ENCODE data around the gene EWSR1. TPM values are rescaled to one million over a fixed set of nuclear protein-coding genes. Genes with fewer than 3 reads are reported as not detected.

The EWSR1 gene
- total and polyA plus RNA-seq, 2 of the 4 experiments (the other 2 are of a cell fraction) = 243 to 518 TPM

- no peak for TF ChIP-seq MAFK (IDR thresholded peaks at IDR 0.05; ENCODE audit: low read depth, low read length)
- no peak for TF ChIP-seq RCOR1 (IDR thresholded peaks at IDR 0.05; ENCODE audit: insufficient replicate concordance, low read length)
Observed at GRCh38 chr22:29253561-29254285, 14.3 kb upstream of the EWSR1 start (continued).

- no TSS peak for BruUV-seq (replicated peaks)
- Histone ChIP-seq H3K27me3 (ENCODE audit: control insufficient read depth, insufficient read depth, low read length) (no peaks in the 10 kb centered on the region; the same call in 1 of the 2 replicates), H3K27ac (ENCODE audit: insufficient read depth, low read length) (no peak overlapping the region), H4K5ac (ENCODE audit: low read depth, low read length) (no peak overlapping the region), H3K4ac (ENCODE audit: low read depth, low read length) (no peak overlapping the region), H3K9ac (ENCODE audit: low read depth, low read length) (no peak overlapping the region), H2BK15ac (ENCODE audit: low read depth, low read length) (no peak overlapping the region), H2BK20ac (ENCODE audit: low read depth, low read length) (no peak overlapping the region), H3K18ac (ENCODE audit: low read depth, low read length) (no peak overlapping the region), H3K36me3 (ENCODE audit: control insufficient read depth, insufficient read depth, low read length) (no peaks in the 10 kb centered on the region; the same call in 1 of the 2 replicates), H3K9me1 (ENCODE audit: insufficient read depth, low read length) (0 out of 2 replicates have a peak, but pooled peaks cover 2% of the 10 kb centered on the region), H3K79me1 (ENCODE audit: low read depth in 1 of 2, low read length in 2 of 2) (no peaks in the 10 kb centered on the region), H3K4me1 (ENCODE audit: control insufficient read depth, insufficient read depth, low read length) (no peaks in the 10 kb centered on the region), H2AK5ac (ENCODE audit: low read depth, low read length) (no peak overlapping the region), H2BK5ac (ENCODE audit: low read depth, low read length, poor library complexity, severe bottlenecking) (no peak overlapping the region), H2AFZ (replicated peaks; ENCODE audit: low read length, poor library complexity) (no peak overlapping the region), H2BK120ac (ENCODE audit: low read depth, low read length) (no peak overlapping the region), H4K8ac (ENCODE audit: low read depth in 2 of 2, low read length in 2 of 2) (no peak overlapping the region), H3K9me3 (ENCODE audit: control insufficient read depth, insufficient read depth, low read length) (no peaks in the 10 kb centered on the region), H4K91ac (ENCODE audit: insufficient read depth, low read depth, low read length) (no peak overlapping the region), H3K23ac (ENCODE audit: low read depth, low read length) (no peak overlapping the region), H3K56ac (ENCODE audit: extremely low read depth, insufficient read depth, low read length) (no peak overlapping the region), H2AK9ac (replicated peaks; ENCODE audit: low read depth, low read length, poor library complexity) (no peak overlapping the region), H3K14ac (replicated peaks; ENCODE audit: low read depth, low read length) (no peak overlapping the region), H3K4me3 (ENCODE audit: insufficient read depth, low read depth, low read length) (no peak overlapping the region), H4K20me1 (ENCODE audit: insufficient read depth, low read length) (no peaks in the 10 kb centered on the region), H3K4me2 (ENCODE audit: low read depth, low read length) (no peak overlapping the region)
- no peak for TF ChIP-seq RFX5 (IDR thresholded peaks at IDR 0.05; ENCODE audit: low read depth, low read length)
- TF ChIP-seq CTCF (conservative IDR thresholded peaks at IDR 0.05; ENCODE audit: low read depth, low read length) = no peak
- CTCF ChIA-PET = no interaction called here
- ATAC-seq (ENCODE audit: low read depth) = no peak
- in situ Hi-C loops (cut with MboI; ENCODE audit: low sequenced_read_pairs) = no loop called here
- no peak for DNase-seq
- intact Hi-C loops (cut with micrococcal nuclease) = loop anchor here (2.0 kb wide), 1 partner anchor 651 kb away; no protein-coding TSS in a partner anchor
- dilution Hi-C loops (cut with HindIII; ENCODE audit: low sequenced_read_pairs, unreplicated experiment) = no loop called here
- POLR2A ChIA-PET (ENCODE audit: unreplicated experiment) = no interaction called here
- WGBS, 2 experiments (ENCODE audit: extremely low coverage in 2 of 2, insufficient read length in 1 of 2) = no CpG with 5 or more reads among the region's 4 CpGs
Observed at GRCh38 chr22:29254286-29254660, 13.8 kb upstream of the EWSR1 start.

All from IMR-90 (cell line).